HG03097 (cell line): ENCODE data around the gene FOXP3.
"Not testable (repeated sequence)": the region's sequence is repeated elsewhere in the genome, so short reads cannot be mapped to it uniquely, and the experiment has no call there.

ENCODE experiments used
- ATAC-seq: cut with Tn5 transposase; IDR thresholded peaks from one replicate; pipeline ENCODE4 v1.9.1; 2021; ENCODE audit not compliant: unreplicated experiment, low FRiP score

FOXP3 gene, protein sequence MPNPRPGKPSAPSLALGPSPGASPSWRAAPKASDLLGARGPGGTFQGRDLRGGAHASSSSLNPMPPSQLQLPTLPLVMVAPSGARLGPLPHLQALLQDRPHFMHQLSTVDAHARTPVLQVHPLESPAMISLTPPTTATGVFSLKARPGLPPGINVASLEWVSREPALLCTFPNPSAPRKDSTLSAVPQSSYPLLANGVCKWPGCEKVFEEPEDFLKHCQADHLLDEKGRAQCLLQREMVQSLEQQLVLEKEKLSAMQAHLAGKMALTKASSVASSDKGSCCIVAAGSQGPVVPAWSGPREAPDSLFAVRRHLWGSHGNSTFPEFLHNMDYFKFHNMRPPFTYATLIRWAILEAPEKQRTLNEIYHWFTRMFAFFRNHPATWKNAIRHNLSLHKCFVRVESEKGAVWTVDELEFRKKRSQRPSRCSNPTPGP

GRCh38 chrX:49264460-49264859 lies at the start of gene FOXP3:
FOXP3 (minus strand) TSS chrX:49264710; CDS start chrX:49258505, 6,205 bp downstream.
- no peak for ATAC-seq

GRCh38 chrX:49312176-49312575 lies 47.7 kb upstream of the FOXP3 start:
- ATAC-seq: no peak

DNA sequence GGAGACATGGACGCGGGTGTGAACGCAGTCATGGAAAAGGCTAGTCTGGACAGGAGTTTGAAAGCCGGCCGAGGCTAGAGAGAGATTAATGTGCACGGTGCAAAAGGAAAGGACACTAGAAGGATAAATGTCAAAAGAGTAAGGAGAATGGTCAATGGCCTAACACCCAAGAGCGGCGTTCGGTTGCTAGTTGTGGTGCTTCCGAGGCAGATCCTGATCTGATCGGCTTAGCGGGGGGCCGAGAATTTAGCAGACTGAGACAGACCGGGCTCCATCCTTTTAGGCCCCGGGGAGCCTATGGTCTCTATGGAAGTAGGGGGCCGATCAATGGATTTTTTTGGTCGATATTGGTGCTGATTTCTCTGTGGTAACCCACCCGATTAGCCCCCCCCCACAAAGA lies 45.9 kb upstream of the FOXP3 start:
- ATAC-seq: no peak

DNA sequence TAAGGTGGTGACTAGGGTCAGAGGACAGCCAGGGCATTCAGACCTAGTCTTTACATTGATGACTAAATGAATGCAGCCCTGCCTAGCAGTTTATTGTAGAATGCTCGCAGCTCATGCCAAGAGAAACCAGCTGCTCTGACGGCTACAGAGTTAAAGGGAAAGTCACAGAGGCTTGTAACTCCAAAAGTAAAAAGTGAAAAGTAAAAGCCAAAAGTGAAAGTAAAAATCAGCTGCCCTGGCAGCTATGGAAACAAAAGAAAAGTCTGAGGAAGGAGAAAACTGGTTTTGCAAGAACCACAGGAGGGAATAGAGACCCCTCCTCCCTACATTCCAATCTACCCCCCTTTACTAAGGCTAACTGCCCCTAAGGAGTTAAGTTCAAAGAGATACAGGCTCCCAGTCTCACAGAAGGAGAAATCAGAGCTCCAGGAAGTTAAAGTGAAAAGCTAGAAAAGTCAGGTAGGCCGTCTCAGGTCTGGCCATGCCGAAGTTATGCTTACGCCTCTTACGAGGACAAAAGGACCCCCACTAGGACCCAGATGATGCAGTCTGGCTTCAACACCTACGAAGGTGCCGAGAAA lies 45.0 kb upstream of the FOXP3 start:
- ATAC-seq: no peak

- ATAC-seq: no peak
Measured at GRCh38 chrX:49308604-49309269, 44.2 kb upstream of the FOXP3 start.

GRCh38 chrX:49307775-49308174 lies 43.3 kb upstream of the FOXP3 start:
- ATAC-seq: not testable (repeated sequence)

GRCh38 chrX:49303346-49303745 lies 38.8 kb upstream of the FOXP3 start, which contains the start of gene GAGE10:
GAGE10 (plus strand) TSS chrX:49303646; CDS start chrX:49304860, 1,214 bp downstream.
- no peak for ATAC-seq

GRCh38 chrX:49300703-49301102 lies 36.2 kb upstream of the FOXP3 start:
- ATAC-seq: no peak

- ATAC-seq: not testable (repeated sequence)
Measured at GRCh38 chrX:49299293-49299692, 34.8 kb upstream of the FOXP3 start.

GRCh38 chrX:49292400-49293362 lies 28.2 kb upstream of the FOXP3 start:
- no peak for ATAC-seq

DNA sequence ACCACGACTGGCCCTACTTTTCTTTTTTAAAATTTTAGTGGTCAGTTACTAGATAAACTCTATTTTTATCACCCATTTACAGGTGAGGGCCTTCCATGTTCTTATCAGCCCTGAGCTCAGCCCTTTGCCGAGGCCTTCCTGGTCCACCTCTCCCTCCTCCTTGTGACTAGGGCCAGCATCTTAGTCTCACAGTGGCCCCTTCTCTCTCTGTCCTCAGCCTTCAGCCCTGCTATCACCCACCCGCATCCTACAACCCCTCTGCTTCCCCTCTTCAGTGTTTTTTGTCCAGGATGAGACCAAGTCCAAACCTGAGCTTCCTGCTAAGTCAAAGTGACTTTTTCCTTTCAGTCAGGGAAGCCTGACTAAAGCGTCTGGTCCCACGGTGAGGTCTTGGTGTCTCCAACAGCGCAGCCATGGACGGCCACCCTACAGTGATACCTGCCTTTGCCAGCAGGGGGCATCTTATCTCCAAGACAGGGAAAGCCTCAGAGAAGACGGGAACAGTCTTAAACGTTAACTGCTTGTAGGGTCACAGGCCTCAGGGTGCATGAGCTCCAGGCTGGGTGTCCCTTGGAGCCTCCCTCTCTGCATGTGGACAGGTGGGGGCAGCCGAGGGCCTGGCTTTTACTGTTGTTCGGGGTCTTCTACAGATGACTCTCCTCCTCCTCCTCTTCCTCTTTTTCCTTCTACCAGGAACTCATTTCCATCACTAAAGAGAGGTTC lies 27.3 kb upstream of the FOXP3 start:
- no peak for ATAC-seq

DNA sequence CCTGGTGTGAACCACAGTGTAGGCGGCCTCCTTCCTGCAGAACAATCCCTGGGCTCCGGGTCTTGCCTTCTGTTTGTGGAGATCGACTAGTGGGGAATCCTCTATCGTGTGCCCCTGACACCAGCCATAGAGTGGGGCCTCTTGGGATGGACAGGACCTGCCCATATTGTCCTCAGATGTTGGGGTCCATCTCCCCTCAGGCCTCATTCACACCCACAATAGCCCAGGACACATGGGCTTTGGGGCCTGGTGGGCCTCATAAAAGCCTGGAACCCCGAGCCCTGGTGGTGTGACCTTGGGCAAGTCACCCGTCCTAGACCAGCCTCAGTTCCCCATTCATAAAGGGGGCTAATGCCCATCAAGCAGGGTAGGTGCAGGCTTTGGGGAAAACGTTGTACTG lies 25.7 kb upstream of the FOXP3 start:
- ATAC-seq: no peak

DNA sequence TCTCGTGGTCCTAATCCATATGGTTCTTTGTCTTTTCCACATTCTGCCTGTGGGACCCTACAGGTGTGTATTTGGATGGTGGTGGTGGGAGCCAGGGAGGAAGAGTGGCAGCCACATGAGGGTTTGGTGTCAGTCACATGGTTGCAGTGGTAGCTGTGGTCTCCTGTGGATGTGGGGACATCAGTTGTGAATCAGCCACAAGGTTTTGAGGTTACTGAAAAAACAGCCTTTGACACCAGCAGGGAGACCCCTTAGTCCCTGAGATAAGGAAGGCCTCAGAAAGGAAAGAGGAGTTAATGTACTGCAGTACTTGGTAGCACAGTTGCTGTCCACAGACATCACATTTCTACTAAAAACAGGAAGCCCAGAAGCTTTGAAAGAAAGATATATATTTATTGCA lies 23.2 kb upstream of the FOXP3 start:
- no peak for ATAC-seq

DNA sequence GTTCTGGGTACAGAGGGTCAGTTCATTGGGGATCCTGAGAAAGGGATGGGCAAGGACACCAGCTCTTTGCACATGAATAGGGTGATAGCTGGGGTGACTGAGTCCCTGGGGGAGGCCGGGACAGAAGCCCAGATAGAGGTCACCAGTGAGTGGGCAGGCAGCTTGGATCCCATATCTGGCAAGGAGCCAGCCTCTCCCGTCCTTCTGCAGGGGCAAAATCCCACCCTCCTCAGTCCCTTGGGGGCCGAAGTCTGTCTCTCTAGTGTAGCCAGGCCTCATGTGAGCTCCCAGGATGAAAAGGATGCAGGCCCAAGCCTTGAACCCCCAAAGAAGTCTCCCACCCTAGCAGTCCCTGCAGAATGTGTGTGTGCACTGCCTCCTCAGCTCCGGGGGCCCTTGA lies 22.1 kb upstream of the FOXP3 start:
- ATAC-seq: no peak

DNA sequence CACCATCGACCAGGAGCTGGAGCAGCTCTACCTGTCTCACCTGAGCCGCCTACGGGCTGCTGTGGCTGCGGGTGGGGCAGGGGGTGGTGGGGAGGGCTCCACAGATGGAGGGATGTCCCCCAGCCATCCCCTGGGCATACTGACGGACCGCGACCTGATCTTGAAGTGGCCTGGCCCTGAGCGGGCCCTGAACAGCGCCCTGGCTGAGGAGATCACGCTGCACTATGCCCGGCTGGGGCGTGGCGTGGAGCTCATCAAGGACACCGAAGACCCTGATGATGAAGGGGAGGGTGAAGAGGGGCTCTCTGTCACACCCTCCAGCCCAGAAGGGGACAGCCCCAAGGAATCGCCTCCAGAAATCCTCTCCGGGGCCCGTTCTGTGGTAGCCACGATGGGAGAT lies 21.6 kb upstream of the FOXP3 start:
- ATAC-seq: no peak

DNA sequence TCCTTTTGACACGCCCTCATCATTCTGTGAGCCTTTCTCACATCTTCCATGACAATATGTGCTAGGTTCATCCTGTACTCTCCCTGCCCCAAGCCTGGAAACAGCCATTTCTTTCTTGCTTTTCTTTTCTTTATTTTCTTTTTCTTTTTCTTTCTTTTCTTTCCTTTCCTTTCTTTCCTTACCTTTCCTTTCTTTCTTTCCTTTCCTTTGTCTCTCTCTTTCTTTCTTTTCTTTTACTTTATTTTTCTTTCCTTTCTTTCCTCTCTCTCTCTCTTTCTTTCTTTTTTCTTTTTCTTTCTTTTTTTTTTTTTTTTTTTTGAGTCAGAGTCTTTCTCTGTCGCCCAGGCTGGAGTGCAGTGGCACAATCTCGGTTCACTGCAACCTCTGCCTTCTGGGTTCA lies 19.7 kb upstream of the FOXP3 start:
- no peak for ATAC-seq

GRCh38 chrX:49282647-49283011 lies 18.1 kb upstream of the FOXP3 start:
- ATAC-seq: no peak

DNA sequence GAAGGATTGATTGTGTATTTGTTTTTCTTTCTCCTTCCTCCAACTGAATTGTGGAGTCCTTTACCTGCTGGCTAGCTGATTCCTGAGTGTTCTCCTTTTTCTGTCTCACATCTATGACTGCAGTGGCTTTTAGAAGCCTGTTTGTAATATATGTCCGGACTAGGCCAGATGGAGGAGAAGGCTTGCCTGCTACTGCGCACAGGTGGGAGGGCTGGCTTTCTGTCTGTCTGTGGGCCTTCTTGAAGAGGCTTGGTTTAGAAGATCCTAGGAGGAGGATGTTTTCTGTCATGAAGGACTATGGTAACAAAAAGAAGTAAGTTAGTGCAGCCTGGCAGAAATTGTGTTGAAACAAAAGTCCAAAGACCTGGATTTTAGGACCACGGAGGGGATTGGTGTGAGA lies 13.6 kb upstream of the FOXP3 start:
- no peak for ATAC-seq

- ATAC-seq: no peak
Measured at GRCh38 chrX:49277535-49277830, 13.0 kb upstream of the FOXP3 start.
